Stromal cell of bone marrow (primary cell): ENCODE results near the gene ATP11B.
A peak's percentile ranks its signal among the peaks of the same experiment; 100 is the strongest.
"Not testable (repeated sequence)": the region's sequence is repeated elsewhere in the genome, so short reads cannot be mapped to it uniquely, and the experiment has no call there.

ENCODE experiments used
- DNase-seq: peaks from one replicate; pipeline ENCODE4 v3.0.0-alpha.2; 2012; ENCODE audit warnings: low read depth

Gene ATP11B

GRCh38 chr3:182837855-182838454 lies 44.7 kb downstream of the ATP11B start:
- DNase-seq, result peak; percentile 10

GRCh38 chr3:182843478-182843877 lies 50.2 kb downstream of the ATP11B start:
- no peak for DNase-seq

- no peak for DNase-seq
Observed at GRCh38 chr3:182848906-182849305, 55.6 kb downstream of the ATP11B start.

- DNase-seq, result no peak
Observed at GRCh38 chr3:182855076-182855475, 61.8 kb downstream of the ATP11B start.

GRCh38 chr3:182861348-182861747 lies 68.0 kb downstream of the ATP11B start:
- DNase-seq, result no peak

- DNase-seq, result no peak
Observed at GRCh38 chr3:182862159-182862860, 69.0 kb downstream of the ATP11B start.

- no peak for DNase-seq
Observed at GRCh38 chr3:182869059-182869458, 75.8 kb downstream of the ATP11B start.

GRCh38 chr3:182870917-182871316 lies 77.6 kb downstream of the ATP11B start:
- not testable (repeated sequence) for DNase-seq

- no peak for DNase-seq
Observed at GRCh38 chr3:182879031-182879611, 85.8 kb downstream of the ATP11B start.

- DNase-seq, result no peak
Observed at GRCh38 chr3:182886497-182886896, 93.2 kb downstream of the ATP11B start.

- DNase-seq, result no peak
Observed at GRCh38 chr3:182889948-182890629, 96.8 kb downstream of the ATP11B start.

GRCh38 chr3:182891364-182891763 lies 98.1 kb downstream of the ATP11B start:
- DNase-seq, result no peak

- no peak for DNase-seq
Observed at GRCh38 chr3:182892226-182892625, 98.9 kb downstream of the ATP11B start.

GRCh38 chr3:182895513-182896112 lies 102.3 kb downstream of the ATP11B start:
- no peak for DNase-seq

GRCh38 chr3:182896553-182896952 lies 103.2 kb downstream of the ATP11B start:
- no peak for DNase-seq

GRCh38 chr3:182902236-182902635 lies 108.9 kb downstream of the ATP11B start:
- no peak for DNase-seq

- no peak for DNase-seq
Observed at GRCh38 chr3:182904164-182904563, 110.9 kb downstream of the ATP11B start.

GRCh38 chr3:182905623-182906022 lies 112.3 kb downstream of the ATP11B start:
- no peak for DNase-seq

- DNase-seq, result no peak
Observed at GRCh38 chr3:182906036-182906435, 112.7 kb downstream of the ATP11B start.

- DNase-seq, result no peak
Observed at GRCh38 chr3:182908471-182908870, 115.2 kb downstream of the ATP11B start.

- no peak for DNase-seq
Observed at GRCh38 chr3:182909318-182910040, 116.2 kb downstream of the ATP11B start.
